H1 (cell line): ENCODE results near the gene WDR33. TPM values are rescaled to one million over a fixed set of nuclear protein-coding genes. Genes with fewer than 3 reads are reported as not detected.

Experiments used
- BCL11A ChIP-seq, 2 experiments: IDR thresholded peaks; one replicate each; pipeline ENCODE4 v1.6.1; 2011; ENCODE audit warnings: low read depth in 2 of 2, low read length in 2 of 2, mild to moderate bottlenecking in 2 of 2
- CBX8 ChIP-seq: fragments of 300-800, 300-1000 bp; sonication (generic); IDR thresholded peaks from 2 replicates; pipeline ENCODE4 v1.7.1; 2016; ENCODE audit warnings: low read depth, low read length, borderline replicate concordance
- CHD2 ChIP-seq: IDR thresholded peaks from 2 replicates; pipeline ENCODE4 v1.6.1; 2012; ENCODE audit warnings: low read length, improper control_type of control experiment
- PHF8 ChIP-seq: fragments of 200-600 bp; sonication (generic); conservative IDR thresholded peaks from 2 replicates; pipeline ENCODE4 v1.7.1; 2012; ENCODE audit warnings: low read depth, mild to moderate bottlenecking, inconsistent platforms, low read length, moderate library complexity
- SIRT6 ChIP-seq: IDR thresholded peaks from one replicate; pipeline ENCODE4 v1.7.1; 2012; ENCODE audit warnings: low read length, inconsistent platforms
- polyA plus RNA-seq, 7 experiments: library from polyadenylated mRNA; depleted of rRNA in 3 of 7; stranded (reverse) in 5 of 7; unstranded in 2 of 7; fragments of >200 nt in 5 of 7; fragments of 200-250 nt in 2 of 7; gene quantifications; 1 replicate in 5 of 7; 2 replicates in 1 of 7; 4 replicates in 1 of 7; pipeline versions ENCODE4 v1.2.1 to v1.2.3, GENCODE V29; 2011 to 2013; ENCODE audit warnings: missing spikeins in 2 of 7, mixed read lengths in 2 of 7
- total RNA-seq: library from RNA; stranded (reverse); fragmentation: NEBNext Ultra II Directional; extraction: Animal tissue kit (Norgen Biotek cat#: 25700); gene quantifications from 2 replicates; pipeline ENCODE4 v1.2.1, GENCODE V29; 2021
- TF ChIP-seq, protein P1 (sequence below): fragments of 300-600 bp; sonication (generic); IDR thresholded peaks from 2 replicates; pipeline ENCODE4 v1.7.1; 2012; ENCODE audit warnings: low read length, moderate library complexity, mild to moderate bottlenecking, inconsistent platforms; ENCODE audit not compliant: insufficient replicate concordance
- TF ChIP-seq, protein P2 (sequence below): IDR thresholded peaks from 2 replicates; pipeline ENCODE4 v1.6.1; 2011; ENCODE audit warnings: low read length, improper control_type of control experiment
- TF ChIP-seq, protein P3 (sequence below): IDR thresholded peaks from 2 replicates; pipeline ENCODE4 v1.6.1; 2012; ENCODE audit warnings: inconsistent platforms

Gene WDR33
- total and polyA plus RNA-seq, 2 of the 8 experiments (the other 6 are each of a cell fraction or from before 2014, with no cell fraction given): 18.1 to 82.7 TPM

DNA sequence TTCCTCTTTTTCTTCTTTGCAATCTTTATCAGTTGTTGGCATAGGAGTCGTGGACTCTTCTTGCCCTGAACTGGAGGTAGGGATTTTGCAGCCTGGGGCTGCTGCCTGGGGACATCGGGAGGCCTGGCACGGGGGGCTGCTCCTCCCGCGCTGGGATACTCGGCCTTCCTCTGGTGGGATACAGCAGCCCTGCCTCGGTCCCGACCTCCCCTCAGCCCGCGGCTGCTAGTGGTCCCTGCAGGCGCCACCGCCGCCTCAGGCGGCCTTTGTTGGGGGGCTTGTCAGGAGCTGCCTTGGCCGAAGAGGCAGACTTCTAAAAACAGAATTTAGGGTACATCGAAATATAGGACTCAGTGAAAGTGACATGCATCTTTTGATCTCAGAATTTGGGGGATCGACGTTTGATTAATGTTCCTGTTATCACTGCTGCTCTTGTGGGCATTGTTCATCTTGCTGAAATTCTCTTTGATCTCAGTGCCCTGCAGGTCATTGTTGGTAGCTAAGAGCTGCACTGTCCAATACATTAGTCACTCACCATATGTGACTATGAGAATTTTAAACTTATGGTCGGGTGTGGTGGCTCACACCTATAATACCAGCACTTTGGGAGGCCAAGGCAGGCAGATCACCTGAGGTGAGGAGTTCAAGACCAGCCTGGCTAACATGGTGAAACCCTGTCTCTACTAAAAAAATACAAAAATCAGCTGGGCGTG, 30.7 kb upstream of the WDR33 start (continued):
- TF ChIP-seq, protein P1, sequence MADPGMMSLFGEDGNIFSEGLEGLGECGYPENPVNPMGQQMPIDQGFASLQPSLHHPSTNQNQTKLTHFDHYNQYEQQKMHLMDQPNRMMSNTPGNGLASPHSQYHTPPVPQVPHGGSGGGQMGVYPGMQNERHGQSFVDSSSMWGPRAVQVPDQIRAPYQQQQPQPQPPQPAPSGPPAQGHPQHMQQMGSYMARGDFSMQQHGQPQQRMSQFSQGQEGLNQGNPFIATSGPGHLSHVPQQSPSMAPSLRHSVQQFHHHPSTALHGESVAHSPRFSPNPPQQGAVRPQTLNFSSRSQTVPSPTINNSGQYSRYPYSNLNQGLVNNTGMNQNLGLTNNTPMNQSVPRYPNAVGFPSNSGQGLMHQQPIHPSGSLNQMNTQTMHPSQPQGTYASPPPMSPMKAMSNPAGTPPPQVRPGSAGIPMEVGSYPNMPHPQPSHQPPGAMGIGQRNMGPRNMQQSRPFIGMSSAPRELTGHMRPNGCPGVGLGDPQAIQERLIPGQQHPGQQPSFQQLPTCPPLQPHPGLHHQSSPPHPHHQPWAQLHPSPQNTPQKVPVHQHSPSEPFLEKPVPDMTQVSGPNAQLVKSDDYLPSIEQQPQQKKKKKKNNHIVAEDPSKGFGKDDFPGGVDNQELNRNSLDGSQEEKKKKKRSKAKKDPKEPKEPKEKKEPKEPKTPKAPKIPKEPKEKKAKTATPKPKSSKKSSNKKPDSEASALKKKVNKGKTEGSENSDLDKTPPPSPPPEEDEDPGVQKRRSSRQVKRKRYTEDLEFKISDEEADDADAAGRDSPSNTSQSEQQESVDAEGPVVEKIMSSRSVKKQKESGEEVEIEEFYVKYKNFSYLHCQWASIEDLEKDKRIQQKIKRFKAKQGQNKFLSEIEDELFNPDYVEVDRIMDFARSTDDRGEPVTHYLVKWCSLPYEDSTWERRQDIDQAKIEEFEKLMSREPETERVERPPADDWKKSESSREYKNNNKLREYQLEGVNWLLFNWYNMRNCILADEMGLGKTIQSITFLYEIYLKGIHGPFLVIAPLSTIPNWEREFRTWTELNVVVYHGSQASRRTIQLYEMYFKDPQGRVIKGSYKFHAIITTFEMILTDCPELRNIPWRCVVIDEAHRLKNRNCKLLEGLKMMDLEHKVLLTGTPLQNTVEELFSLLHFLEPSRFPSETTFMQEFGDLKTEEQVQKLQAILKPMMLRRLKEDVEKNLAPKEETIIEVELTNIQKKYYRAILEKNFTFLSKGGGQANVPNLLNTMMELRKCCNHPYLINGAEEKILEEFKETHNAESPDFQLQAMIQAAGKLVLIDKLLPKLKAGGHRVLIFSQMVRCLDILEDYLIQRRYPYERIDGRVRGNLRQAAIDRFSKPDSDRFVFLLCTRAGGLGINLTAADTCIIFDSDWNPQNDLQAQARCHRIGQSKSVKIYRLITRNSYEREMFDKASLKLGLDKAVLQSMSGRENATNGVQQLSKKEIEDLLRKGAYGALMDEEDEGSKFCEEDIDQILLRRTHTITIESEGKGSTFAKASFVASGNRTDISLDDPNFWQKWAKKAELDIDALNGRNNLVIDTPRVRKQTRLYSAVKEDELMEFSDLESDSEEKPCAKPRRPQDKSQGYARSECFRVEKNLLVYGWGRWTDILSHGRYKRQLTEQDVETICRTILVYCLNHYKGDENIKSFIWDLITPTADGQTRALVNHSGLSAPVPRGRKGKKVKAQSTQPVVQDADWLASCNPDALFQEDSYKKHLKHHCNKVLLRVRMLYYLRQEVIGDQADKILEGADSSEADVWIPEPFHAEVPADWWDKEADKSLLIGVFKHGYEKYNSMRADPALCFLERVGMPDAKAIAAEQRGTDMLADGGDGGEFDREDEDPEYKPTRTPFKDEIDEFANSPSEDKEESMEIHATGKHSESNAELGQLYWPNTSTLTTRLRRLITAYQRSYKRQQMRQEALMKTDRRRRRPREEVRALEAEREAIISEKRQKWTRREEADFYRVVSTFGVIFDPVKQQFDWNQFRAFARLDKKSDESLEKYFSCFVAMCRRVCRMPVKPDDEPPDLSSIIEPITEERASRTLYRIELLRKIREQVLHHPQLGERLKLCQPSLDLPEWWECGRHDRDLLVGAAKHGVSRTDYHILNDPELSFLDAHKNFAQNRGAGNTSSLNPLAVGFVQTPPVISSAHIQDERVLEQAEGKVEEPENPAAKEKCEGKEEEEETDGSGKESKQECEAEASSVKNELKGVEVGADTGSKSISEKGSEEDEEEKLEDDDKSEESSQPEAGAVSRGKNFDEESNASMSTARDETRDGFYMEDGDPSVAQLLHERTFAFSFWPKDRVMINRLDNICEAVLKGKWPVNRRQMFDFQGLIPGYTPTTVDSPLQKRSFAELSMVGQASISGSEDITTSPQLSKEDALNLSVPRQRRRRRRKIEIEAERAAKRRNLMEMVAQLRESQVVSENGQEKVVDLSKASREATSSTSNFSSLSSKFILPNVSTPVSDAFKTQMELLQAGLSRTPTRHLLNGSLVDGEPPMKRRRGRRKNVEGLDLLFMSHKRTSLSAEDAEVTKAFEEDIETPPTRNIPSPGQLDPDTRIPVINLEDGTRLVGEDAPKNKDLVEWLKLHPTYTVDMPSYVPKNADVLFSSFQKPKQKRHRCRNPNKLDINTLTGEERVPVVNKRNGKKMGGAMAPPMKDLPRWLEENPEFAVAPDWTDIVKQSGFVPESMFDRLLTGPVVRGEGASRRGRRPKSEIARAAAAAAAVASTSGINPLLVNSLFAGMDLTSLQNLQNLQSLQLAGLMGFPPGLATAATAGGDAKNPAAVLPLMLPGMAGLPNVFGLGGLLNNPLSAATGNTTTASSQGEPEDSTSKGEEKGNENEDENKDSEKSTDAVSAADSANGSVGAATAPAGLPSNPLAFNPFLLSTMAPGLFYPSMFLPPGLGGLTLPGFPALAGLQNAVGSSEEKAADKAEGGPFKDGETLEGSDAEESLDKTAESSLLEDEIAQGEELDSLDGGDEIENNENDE: no peak
- TF ChIP-seq, protein P2, sequence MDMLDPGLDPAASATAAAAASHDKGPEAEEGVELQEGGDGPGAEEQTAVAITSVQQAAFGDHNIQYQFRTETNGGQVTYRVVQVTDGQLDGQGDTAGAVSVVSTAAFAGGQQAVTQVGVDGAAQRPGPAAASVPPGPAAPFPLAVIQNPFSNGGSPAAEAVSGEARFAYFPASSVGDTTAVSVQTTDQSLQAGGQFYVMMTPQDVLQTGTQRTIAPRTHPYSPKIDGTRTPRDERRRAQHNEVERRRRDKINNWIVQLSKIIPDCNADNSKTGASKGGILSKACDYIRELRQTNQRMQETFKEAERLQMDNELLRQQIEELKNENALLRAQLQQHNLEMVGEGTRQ: no peak
- no peak for TF ChIP-seq PHF8
- TF ChIP-seq, protein P3, sequence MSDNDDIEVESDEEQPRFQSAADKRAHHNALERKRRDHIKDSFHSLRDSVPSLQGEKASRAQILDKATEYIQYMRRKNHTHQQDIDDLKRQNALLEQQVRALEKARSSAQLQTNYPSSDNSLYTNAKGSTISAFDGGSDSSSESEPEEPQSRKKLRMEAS: no peak
- TF ChIP-seq SIRT6: no peak
- no peak for TF ChIP-seq CHD2
- no peak for TF ChIP-seq BCL11A (IDR thresholded peaks at IDR 0.05; ENCODE audit: low read depth in 2 of 2, low read length in 2 of 2)
- TF ChIP-seq CBX8: no peak
